ENCODE results near the gene KIAA1755. TPM values are rescaled to one million over a fixed set of nuclear protein-coding genes. Genes with fewer than 3 reads are reported as not detected.

KIAA1755 gene
- total RNA-seq, 2 experiments from 2014 or later = not detected

DNA sequence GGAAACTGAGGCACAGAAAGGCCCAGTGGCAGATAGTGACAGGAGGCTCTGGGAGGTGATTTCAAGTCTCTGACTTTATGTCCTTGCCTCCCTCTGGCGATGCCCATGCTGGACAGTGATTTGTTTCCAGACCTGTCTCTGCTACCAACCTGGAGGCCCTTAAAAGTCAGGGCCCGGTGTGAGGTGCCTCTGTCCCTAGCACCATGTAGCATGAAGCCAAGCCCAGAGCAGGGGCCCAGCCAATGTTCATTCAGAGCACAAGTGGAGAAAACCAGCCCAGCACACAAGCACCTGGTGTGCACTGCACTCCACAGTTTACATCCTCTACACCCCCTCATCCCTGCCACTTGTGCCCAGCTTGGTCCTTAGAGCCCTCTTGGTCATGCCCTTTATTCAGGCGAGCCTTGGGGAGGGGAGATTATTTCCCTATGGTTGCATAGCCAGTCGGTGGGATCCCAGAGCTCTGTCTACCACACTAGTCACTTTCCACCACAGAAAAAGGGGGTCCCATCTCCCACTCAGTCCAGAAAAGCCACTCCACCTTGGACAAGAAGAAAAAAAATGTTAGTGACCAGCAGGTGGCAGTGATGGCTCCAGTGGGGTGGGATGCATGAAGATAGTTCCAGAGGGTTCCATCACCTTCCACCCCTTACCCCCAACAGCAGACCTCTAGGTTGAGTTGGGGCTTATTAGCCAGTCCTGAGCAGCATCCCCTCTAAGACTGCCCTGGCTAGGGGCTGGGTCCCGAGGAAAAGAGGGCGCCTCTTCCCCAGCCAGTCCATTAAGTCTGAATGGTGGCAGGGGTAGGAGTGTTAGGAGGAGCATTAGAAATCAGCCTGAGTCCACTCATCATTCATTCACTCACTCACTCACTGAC is 30.9 kb downstream of the KIAA1755 start:
- H3K36me3 Mint-ChIP-seq (ENCODE audit: low read depth) = no peaks in the 10 kb centered on the region
- H3K4me3 Mint-ChIP-seq = no peak overlapping the region
- no peak for ATAC-seq
- peak; percentile 17 for DNase-seq
- no peaks in the 10 kb centered on the region for H3K9me3 Mint-ChIP-seq (ENCODE audit: low read depth)
- intact Hi-C loops (cut with DNase I, micrococcal nuclease) = no loop called here
- ChIA-PET CTCF (interaction anchor here (0.7 to 1.8 kb wide), 3 partner anchors 8 to 177 kb away, joined by 3 to 8 read pairs (median 5); no protein-coding TSS in a partner anchor), POLR2A (no interaction called here)
- no peaks in the 10 kb centered on the region for H3K4me1 Mint-ChIP-seq
- peaks cover 6% of the 10 kb centered on the region for H3K27me3 Mint-ChIP-seq
- no peak overlapping the region for H3K27ac Mint-ChIP-seq

DNA sequence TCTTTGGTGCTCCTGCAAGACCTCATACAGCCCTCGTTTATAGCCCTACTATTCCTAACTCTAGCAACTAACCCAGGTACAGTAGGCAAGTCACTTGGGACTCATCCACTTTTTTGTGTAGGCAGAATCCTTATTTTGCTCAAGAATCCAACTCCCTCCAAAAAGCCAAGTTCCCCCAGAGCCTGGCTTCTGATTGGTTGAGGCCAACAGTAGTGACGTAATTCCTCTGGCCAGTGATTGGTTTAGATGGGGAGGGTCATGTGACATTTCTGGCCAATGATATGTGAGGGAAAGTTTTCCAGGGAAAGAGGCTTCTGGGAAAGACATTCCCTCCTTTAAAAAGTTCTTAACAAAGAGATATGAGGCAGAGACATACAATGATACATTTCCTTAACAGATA is 32.1 kb downstream of the KIAA1755 start:
- CTCF ChIA-PET = interaction anchor here (0.6 to 2.8 kb wide), 3 partner anchors 9 to 1905 kb away, joined by 3 to 11 read pairs (median 3); no protein-coding TSS in a partner anchor
- H3K9me3 Mint-ChIP-seq (ENCODE audit: low read depth) = no peaks in the 10 kb centered on the region
- ATAC-seq = no peak
- H3K36me3 Mint-ChIP-seq (ENCODE audit: low read depth) = no peaks in the 10 kb centered on the region
- POLR2A ChIA-PET = no interaction called here
- no peak overlapping the region for H3K27ac Mint-ChIP-seq
- DNase-seq = no peak
- H3K27me3 Mint-ChIP-seq = peaks cover 6% of the 10 kb centered on the region
- intact Hi-C loops (cut with DNase I, micrococcal nuclease) = no loop called here
- H3K4me1 Mint-ChIP-seq = no peaks in the 10 kb centered on the region
- no peak overlapping the region for H3K4me3 Mint-ChIP-seq

GRCh38 chr20:38227420-38228360 is 32.8 kb downstream of the KIAA1755 start:
- Mint-ChIP-seq H3K27me3 (peaks cover 6% of the 10 kb centered on the region), H3K36me3 (ENCODE audit: low read depth) (no peaks in the 10 kb centered on the region), H3K4me1 (no peaks in the 10 kb centered on the region), H3K4me3 (no peak overlapping the region), H3K9me3 (ENCODE audit: low read depth) (no peaks in the 10 kb centered on the region), H3K27ac (no peak overlapping the region)
- ATAC-seq (no peak), DNase-seq (no peak)
- ChIA-PET CTCF (interaction anchor here (0.6 to 2.8 kb wide), 3 partner anchors 8 to 1905 kb away, joined by 3 to 11 read pairs (median 3); no protein-coding TSS in a partner anchor), POLR2A (no interaction called here)
- intact Hi-C loops (cut with DNase I, micrococcal nuclease) = no loop called here

GRCh38 chr20:38226553-38226952 is 34.0 kb downstream of the KIAA1755 start:
- ChIA-PET POLR2A (no interaction called here), CTCF (interaction anchor here (0.6 to 2.8 kb wide), 3 partner anchors 10 to 19 kb away, joined by 3 to 11 read pairs (median 5); no protein-coding TSS in a partner anchor)
- DNase-seq (no peak), ATAC-seq (no peak)
- Mint-ChIP-seq H3K4me1 (no peaks in the 10 kb centered on the region), H3K27me3 (peaks cover 8% of the 10 kb centered on the region), H3K9me3 (ENCODE audit: low read depth) (no peaks in the 10 kb centered on the region), H3K4me3 (no peak overlapping the region), H3K36me3 (ENCODE audit: low read depth) (no peaks in the 10 kb centered on the region), H3K27ac (no peak overlapping the region)
- intact Hi-C loops (cut with DNase I, micrococcal nuclease) = no loop called here

DNA sequence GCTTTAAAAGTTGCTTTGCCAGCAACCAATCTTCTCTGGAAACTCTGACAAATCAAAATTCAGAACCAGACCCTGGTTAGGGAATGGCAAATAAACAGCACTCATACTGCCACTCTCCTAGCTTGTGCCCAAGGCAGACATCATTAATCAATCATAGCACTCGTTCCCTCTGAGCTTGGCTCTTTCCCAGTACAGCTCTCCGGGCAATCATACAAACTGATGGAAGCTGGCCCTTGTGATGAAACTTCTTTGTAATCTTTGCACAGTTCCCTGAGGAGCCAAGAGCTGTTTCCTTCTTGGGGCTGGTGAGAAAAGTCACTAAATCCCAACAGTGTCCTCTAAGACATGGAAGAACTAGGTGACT is 34.7 kb downstream of the KIAA1755 start:
- H3K36me3 Mint-ChIP-seq (ENCODE audit: low read depth) = no peaks in the 10 kb centered on the region
- no peak for ATAC-seq
- intact Hi-C loops (cut with DNase I, micrococcal nuclease) = no loop called here

DNA sequence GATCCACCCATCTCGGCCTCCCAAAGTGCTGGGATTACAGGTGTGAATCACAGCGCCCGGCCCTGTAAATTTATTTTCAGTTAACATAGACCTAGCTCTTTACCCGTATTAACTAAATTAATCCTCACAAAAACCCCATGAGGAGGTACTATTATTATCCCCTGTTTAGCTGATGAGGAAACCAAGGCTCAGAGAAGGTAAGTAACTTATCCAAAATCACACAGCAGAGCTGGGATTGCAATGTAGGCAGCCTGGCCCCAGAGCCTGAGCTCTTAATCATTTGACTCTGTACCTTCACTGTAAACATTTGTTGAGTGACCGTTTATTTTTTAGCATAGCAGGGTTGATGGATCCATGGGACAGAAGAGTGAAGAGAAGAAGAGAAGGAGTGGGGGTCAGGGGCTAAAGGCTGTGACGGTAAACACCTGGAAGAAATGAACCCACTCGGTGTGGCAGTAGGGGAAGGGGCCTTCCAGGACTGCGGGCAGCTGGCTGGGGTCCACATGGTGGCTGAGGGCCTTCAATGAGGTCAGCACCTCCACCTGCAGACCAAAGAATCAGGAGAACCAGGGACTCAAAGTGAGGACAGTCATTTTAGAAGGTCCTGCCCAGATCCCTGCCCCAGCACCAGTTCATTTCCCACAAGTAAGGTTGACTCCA is 35.2 kb downstream of the KIAA1755 start:
- Mint-ChIP-seq H3K27ac (no peak overlapping the region), H3K4me1 (no peaks in the 10 kb centered on the region), H3K4me3 (no peak overlapping the region), H3K27me3 (peaks cover 4% of the 10 kb centered on the region), H3K36me3 (ENCODE audit: low read depth) (no peaks in the 10 kb centered on the region), H3K9me3 (ENCODE audit: low read depth) (no peaks in the 10 kb centered on the region)
- no peak for DNase-seq
- intact Hi-C loops (cut with DNase I, micrococcal nuclease) = no loop called here
- CTCF ChIA-PET = interaction anchor here (0.6 to 6.5 kb wide), 10 partner anchors 9 to 660 kb away, joined by 3 to 62 read pairs (median 3); no protein-coding TSS in a partner anchor
- ATAC-seq = no peak
- POLR2A ChIA-PET = no interaction called here

More for the DNA sequence above, 34.7 kb downstream of the KIAA1755 start:
- ChIA-PET POLR2A (no interaction called here), CTCF (interaction anchor here (0.6 to 6.5 kb wide), 5 partner anchors 9 to 152 kb away, joined by 3 to 62 read pairs (median 3); no protein-coding TSS in a partner anchor)
- no peak for DNase-seq
- Mint-ChIP-seq H3K4me1 (no peaks in the 10 kb centered on the region), H3K4me3 (no peak overlapping the region), H3K27me3 (peaks cover 5% of the 10 kb centered on the region), H3K9me3 (ENCODE audit: low read depth) (no peaks in the 10 kb centered on the region), H3K27ac (no peak overlapping the region)

- H3K9me3 Mint-ChIP-seq (ENCODE audit: low read depth) = no peaks in the 10 kb centered on the region
- no peak overlapping the region for H3K4me3 Mint-ChIP-seq
- ChIA-PET CTCF (interaction anchor here (0.6 to 6.5 kb wide), 8 partner anchors 8 to 660 kb away, joined by 3 to 62 read pairs (median 4); no protein-coding TSS in a partner anchor), POLR2A (no interaction called here)
- H3K27me3 Mint-ChIP-seq = peaks cover 2% of the 10 kb centered on the region
- H3K4me1 Mint-ChIP-seq = no peaks in the 10 kb centered on the region
- no peak overlapping the region for H3K27ac Mint-ChIP-seq
- no peaks in the 10 kb centered on the region for H3K36me3 Mint-ChIP-seq (ENCODE audit: low read depth)
- intact Hi-C loops (cut with DNase I, micrococcal nuclease) = loop anchor here in 1 of 2 experiments (5.0 kb wide), 1 partner anchor 57 kb away; the partner anchor contains the start of gene TGM2
- DNase-seq (no peak), ATAC-seq (no peak)
Observed at GRCh38 chr20:38224531-38224930, 36.0 kb downstream of the KIAA1755 start.

- ChIA-PET POLR2A (no interaction called here), CTCF (interaction anchor here (1.2 to 6.5 kb wide), 5 partner anchors 10 to 150 kb away, joined by 3 to 62 read pairs (median 4); no protein-coding TSS in a partner anchor)
- Mint-ChIP-seq H3K4me3 (no peak overlapping the region), H3K27ac (no peak overlapping the region), H3K9me3 (ENCODE audit: low read depth) (no peaks in the 10 kb centered on the region), H3K27me3 (peaks cover 2% of the 10 kb centered on the region), H3K4me1 (no peaks in the 10 kb centered on the region), H3K36me3 (ENCODE audit: low read depth) (no peaks in the 10 kb centered on the region)
- intact Hi-C loops (cut with DNase I, micrococcal nuclease) = loop anchor here (2.0 to 5.0 kb wide), 3 partner anchors 56 to 659 kb away; partner anchors contain the start of genes TGM2 (in 1 of the 2) and VSTM2L (in 1 of the 2)
- DNase-seq = no peak
- ATAC-seq = no peak
Observed at GRCh38 chr20:38223743-38224100, 36.8 kb downstream of the KIAA1755 start.

GRCh38 chr20:38222923-38223742 is 37.4 kb downstream of the KIAA1755 start:
- Mint-ChIP-seq H3K36me3 (ENCODE audit: low read depth) (no peaks in the 10 kb centered on the region), H3K27me3 (peaks cover 2% of the 10 kb centered on the region), H3K4me3 (no peak overlapping the region), H3K4me1 (no peaks in the 10 kb centered on the region), H3K27ac (no peak overlapping the region), H3K9me3 (ENCODE audit: low read depth) (no peaks in the 10 kb centered on the region)
- ATAC-seq = no peak
- ChIA-PET POLR2A (no interaction called here), CTCF (interaction anchor here (0.5 to 6.5 kb wide), 13 partner anchors 10 to 811 kb away, joined by 3 to 62 read pairs (median 4); no protein-coding TSS in a partner anchor)
- intact Hi-C loops (cut with DNase I, micrococcal nuclease) = loop anchor here (2.0 to 5.0 kb wide), 3 partner anchors 56 to 658 kb away; partner anchors contain the start of genes TGM2 (in 1 of the 2) and VSTM2L (in 1 of the 2)
- no peak for DNase-seq
